DMS114 treated with DMSO at 0.1 percent for 48 hours (cell line): Measurements from ENCODE around the gene PLEKHD1.
A peak's percentile ranks its signal among the peaks of the same experiment; 100 is the strongest.
"Not testable (repeated sequence)": the region's sequence is repeated elsewhere in the genome, so short reads cannot be mapped to it uniquely, and the experiment has no call there.

ENCODE experiments used
- DNase-seq: peaks from one replicate; lab custom pipeline; 2025; ENCODE audit not compliant: unreplicated experiment; lab: John Stamatoyannopoulos, UW

The PLEKHD1 gene

DNA sequence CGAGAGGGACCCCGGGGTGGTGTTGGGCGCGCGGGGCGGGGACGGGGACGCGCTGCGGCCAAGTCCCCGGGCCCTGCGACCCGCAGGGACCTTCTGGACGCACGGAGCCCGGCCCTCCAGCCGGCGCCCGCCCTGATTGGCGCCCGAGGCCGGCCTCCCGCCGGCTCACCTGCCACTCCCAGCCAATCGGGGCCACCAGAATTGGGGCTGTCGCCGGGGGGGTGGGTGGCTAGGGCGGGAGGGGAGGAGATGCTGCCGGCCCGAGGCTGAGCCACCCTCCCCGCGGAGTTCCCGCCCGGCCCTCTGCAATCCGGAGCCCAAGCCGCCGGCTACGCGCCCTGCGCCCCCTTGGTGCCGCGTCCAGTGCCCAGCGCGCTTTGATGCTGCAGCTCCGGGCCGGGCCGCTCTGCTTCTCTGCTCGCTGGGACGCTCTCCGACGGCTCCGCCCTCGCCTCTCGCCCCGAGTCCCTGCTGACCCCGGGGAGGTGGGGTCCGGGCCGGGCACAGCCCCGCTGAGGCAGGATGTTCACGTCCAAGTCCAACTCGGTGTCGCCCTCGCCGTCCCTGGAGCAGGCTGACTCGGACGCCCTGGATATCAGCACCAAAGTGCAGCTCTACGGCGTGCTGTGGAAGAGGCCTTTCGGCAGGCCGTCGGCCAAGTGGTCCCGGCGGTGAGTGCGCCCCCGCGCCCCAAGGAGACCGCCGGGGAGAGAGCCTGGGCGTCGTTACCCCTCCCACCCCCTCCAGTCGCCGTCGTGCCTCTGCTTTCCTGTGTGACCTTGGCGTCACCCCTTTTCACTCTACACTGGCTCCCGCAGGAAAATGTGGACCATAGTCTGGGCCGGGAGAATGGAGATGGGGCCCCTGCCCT is at the start of gene PLEKHD1:
Gene PLEKHD1 (plus strand): TSS at position 285 of the 871 bp plus-strand sequence. CDS start 238 bp downstream, at position 523.
- DNase-seq: no peak

DNA sequence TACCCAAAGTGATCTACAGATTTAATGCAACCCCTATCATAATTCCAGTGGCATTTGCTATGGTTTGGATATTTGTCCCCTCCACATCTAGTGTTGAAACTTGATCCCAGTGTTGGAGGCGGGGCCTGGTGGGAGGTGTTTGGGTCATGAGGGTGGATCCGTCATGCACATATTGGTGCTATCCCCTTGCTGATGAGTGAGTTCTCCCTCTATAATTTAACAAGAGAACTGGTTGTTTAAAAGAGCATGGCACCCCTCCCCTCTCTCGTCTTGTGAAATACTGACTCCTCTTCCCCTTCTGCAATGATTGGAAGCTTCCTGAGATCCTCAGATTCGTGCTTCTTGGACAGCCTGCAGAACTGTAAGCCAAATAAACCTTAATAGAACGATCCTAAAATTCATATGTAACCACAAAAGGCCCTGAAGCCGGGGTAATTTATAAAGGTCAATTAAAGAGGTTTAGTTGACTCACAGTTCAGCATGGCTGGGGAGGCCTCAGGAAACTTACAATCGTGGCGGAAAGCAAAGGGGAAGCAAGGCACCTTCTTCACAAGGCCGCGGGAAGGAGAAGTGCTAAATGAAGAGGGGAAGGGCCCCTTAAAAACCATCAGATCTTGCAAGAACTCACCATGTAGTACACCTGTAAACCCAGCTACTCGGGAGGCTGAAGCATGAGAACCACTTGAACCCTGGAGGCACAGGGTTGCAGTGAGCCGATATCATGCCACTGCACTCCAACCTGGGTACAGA is 44.8 kb upstream of the PLEKHD1 start:
- DNase-seq: no peak

DNA sequence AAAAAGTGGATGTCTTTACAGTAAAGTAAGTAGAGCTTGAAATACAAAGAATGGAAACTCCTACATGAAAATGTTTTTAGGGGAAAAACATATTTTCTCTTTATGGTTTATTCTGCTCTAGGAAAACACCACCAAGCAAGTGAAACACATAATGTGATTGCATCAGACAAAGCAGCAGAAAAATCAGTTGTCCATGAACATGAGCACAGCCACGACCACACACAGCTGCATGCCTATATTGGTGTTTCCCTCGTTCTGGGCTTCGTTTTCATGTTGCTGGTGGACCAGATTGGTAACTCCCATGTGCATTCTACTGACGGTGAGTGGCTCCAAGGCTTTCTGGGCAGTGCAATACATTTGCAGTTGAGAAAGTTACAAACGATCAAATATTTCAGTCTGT is 42.6 kb upstream of the PLEKHD1 start:
- no peak for DNase-seq

DNA sequence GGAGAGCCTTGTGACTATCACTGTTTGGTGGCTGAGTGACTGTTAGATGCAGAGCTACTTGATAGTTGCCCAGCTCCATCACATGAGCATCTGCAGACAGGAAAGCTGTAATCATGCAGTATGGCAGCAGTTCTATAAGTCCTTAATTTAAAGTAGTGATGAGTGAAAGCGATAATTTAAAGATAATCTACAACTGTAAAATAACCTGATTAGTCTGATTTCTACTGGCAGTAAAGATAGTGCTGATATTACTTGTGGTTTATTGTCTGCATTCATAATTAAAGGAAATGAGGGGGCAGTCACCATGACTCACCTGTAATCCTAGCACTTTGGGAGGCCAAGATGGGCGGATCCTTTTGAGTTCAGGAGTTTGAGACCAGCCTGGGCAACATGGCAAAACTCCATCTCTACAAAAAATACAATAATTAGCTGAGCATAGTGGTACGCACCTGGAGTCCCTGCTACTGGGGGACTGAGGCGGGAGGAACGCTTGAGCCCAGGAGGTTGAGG is 41.2 kb upstream of the PLEKHD1 start:
- no peak for DNase-seq

DNA sequence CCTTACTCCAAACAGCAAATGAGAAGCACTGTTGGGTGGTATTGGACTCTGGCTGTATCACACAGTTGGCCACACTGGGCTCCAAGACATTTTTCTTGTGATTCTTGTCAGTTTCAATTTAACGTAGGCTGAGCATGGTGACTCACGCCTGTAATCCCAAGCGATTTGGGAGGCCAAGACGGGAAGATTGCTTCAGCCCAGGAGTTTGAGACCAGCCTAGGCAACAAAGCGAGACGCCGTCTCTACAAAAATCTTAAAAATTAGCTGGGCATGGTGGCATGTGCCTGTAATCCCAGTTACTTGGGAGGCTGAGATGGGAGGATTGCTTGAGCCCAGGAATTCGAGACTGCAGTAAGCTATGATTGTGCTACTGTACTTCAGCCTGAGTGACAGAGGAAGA is 35.3 kb upstream of the PLEKHD1 start:
- no peak for DNase-seq

DNA sequence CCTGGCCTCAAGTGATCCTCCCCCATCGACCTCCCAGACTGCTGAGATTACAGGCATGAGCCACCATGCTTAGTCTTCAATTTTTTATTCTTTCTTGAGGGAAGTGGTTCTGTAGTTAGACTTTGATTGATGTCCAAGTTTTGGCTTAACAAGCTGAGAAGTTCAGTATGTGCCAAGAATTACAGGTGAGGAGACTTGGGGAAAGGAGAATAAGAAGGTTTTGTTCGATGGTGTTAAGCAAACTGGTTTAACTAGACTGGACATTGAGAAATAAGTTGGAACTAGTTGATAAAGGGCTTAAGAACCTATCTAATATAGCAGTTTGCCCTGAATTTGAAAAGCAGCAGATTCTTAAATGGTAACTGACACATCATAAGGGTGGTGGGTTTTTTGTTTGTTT is 32.6 kb upstream of the PLEKHD1 start:
- DNase-seq: no peak

DNA sequence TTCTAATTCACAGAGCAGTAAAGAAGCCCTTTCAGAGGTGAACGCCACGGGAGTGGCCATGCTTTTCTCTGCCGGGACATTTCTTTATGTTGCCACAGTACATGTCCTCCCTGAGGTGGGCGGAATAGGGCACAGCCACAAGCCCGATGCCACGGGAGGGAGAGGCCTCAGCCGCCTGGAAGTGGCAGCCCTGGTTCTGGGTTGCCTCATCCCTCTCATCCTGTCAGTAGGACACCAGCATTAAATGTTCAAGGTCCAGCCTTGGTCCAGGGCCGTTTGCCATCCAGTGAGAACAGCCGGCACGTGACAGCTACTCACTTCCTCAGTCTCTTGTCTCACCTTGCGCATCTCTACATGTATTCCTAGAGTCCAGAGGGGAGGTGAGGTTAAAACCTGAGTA is 26.2 kb upstream of the PLEKHD1 start:
- no peak for DNase-seq

DNA sequence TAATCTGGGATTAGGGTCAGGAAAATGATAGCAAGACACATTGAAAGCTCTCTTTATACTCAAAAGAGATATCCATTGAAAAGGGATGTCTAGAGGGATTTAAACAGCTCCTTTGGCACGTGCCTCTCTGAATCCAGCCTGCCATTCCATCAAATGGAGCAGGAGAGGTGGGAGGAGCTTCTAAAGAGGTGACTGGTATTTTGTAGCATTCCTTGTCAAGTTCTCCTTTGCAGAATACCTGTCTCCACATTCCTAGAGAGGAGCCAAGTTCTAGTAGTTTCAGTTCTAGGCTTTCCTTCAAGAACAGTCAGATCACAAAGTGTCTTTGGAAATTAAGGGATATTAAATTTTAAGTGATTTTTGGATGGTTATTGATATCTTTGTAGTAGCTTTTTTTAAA is 25.4 kb upstream of the PLEKHD1 start:
- no peak for DNase-seq

DNA sequence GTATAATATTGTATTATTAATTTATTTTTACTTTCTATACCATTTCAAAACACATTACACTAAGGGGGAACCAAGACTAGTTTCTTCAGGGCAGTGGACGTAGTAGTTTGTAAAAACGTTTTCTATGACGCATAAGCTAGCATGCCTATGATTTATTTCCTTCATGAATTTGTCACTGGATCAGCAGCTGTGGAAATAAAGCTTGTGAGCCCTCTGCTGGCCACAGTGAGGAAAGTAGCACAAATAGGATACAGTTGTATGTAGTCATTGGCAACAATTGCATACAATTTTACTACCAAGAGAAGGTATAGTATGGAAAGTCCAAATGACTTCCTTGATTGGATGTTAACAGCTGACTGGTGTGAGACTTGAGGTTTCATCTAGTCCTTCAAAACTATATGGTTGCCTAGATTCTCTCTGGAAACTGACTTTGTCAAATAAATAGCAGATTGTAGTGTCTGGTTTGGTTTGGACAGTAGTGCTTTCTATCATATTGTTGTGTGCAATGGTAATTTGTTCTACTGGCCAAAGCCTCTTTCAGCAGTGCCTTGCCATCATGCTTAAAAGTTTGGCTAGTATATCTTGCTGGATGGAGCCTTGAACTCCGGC is 24.3 kb upstream of the PLEKHD1 start:
- DNase-seq: peak; percentile 55

DNA sequence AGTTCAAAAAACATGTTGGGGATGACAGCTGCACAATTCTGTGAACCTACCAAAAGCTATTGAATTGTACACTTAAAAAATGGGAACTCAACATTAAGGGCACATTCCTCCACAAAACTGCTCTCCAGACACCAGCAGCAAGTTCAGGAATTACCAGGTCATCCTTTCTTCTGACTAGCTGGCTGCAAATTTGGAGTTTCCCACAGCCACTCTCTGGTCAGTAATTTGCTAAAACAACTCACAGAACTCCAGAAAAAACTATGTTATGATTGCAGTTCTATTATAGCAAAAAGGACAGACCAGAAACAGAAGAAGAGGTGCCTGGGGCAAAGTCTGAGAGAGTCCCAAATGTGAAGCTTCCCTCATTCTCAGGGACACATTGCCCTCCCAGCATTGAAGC is 20.1 kb upstream of the PLEKHD1 start:
- DNase-seq: no peak

DNA sequence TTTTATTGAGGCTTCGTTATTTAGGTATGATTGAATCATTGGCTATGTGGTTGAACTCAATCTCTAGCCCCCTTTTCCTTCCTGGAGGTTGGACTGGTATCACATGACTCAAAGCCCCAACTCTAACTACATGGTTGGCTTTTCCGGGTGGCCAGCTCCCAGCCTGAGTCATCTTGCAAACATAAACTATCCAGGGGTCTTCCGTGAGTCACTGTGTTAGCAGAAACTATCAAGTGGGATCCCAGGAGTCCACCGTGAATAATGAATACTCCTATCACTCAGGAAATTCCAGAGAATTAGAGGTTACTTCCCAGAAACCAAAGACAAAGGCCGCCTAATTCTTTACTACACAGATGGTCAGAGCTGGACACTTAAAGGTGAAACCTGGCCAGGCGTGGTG is 19.7 kb upstream of the PLEKHD1 start:
- no peak for DNase-seq

DNA sequence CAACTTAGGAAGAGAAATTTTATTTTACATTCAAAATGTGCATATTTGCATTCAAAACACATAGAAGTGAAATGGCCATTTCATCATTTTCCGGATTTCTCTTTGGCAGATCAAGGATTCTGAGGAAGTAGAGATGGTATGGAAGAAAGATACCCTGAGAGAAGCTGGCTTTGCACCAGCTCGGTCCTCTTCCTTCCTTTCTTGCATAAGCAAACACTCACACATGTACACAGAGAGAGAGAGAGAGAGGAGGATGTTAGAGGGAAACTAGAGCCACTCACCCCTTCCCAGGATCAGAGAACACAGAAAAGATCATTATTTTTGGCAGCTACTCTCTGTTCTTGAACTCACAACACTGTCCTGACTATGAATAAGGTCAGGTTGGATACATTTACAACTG is 15.6 kb upstream of the PLEKHD1 start:
- DNase-seq: no peak

DNA sequence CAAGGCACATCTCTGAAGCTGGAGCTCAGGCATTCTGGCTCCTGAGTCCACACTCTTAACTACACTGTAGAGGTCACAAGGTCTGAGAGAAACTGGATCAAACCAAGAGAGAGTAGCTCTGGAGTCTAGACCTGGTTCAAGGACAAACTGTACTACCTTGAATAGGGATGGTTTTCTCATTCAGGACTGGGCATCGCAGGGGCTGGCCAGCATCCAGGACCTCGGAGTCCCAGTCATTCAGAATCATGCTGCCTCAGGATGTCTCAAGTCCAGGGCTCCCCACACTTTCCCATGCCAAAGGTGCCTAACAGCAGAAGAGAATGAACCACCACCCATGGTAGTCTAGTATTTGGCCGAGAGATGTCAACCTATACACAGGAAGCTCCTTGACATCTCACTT is 13.1 kb upstream of the PLEKHD1 start:
- no peak for DNase-seq

DNA sequence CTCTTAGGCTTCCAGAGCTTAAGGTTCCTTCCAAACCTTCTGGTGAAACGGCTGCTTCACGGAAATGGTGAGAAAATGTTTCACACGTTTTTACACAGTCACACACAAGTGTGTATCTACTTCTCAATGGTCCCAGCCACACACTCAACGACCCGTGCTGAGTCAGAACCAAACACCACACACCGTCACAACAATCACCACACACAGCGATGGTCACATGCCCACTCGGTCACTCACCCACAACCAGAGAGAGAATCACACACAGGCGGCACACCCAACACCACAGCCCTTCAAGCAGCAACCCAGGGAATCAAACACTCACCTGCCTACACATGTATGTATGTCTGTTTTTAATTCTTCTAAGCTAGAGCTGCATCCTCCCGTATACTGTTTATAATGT is 12.6 kb upstream of the PLEKHD1 start:
- DNase-seq: no peak

DNA sequence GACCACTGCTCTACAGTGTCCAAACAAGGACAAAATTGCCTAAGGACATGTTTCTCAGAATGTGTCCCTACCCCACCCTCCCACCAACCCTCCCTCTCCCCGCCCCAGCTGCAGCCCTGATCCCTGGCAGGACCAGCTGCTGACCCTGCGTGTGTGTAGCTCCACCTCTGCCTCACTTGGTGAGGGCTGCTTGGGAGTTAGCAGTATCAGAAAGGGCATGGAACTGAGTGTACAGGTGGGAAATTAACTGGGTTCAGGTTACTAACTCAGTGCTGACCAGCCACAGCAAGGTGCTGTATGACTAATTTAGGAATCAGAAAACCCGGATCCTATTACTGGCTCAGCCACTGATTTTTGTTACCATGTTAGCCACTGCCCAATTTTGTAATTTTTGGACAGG is 11.3 kb upstream of the PLEKHD1 start:
- no peak for DNase-seq

DNA sequence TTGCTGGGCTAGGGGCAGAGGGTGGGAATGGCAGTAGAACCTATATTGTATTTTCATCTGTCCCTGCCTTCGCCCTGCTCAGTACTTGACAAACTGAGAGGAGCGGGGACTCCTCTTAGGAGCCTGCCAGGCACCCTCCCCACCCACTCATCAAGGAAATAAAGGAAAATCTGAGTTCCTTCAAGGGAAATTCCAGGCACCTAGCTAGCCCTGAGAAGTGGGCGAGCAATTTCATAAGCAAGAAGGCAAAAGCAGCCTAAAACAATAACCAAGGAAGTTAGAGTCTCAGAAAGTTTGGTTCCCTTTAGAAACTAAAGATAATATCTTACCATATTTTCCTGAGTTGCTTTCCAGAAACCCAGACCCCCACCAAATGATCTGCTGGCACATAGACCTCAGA is 10.6 kb upstream of the PLEKHD1 start:
- no peak for DNase-seq

DNA sequence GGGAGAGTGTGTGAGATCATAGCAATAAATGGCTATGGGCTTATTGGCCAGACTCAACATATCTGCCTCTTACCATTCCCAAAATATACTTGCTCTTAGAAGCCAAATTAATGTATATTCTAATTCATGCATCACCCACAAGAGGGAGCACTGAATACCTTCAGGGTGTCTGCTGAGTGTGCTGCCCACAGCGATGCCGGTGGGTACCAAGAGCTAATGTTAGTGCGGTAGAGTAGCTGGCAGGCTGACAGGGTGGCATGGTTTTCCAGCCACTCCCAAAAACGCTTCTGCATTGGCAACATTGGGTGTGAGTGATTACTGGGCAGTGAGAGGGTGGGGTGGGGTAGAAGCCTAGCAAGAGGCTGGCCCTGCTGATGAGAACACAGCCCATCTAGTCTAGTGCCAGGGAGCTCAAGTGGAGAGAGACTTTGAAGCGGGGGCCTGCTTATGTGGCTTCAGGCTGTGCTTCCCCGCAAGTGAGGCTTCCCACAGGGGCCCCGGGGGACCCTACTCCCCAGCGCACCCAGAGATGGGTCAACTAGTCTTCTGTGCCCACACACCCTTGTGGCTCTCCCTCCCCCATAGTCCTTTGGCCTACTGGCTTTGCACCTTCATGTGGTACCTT is 9.2 kb upstream of the PLEKHD1 start:
- DNase-seq: peak; percentile 15

DNA sequence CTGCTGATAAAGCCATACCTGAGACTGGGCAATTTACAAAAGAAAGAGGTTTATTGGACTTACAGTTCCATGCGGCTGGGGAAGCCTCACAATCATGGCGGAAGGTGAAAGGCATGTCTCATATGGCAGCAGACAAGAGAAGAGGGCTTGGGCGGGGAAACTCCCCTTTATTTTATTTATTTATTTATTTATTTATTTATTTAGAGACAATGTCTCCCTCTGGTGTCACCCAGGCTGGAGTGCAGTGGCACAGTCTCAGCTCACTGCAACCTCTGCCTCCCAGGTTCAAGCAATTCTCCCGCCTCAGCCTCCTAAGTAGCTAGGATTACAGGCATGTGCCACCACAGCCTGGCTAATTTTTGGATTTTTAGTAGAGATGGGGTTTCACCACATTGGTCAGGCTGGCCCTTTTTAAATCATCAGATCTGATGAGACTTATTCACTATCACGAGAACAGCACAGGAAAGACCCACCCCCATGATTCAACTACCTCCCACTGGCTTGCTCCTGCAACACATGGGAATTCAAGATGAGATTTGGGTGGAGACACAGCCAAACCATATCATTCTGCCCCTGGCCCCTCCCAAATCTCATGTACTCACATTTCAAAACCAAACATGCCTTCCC is 7.6 kb upstream of the PLEKHD1 start:
- not testable (repeated sequence) for DNase-seq

DNA sequence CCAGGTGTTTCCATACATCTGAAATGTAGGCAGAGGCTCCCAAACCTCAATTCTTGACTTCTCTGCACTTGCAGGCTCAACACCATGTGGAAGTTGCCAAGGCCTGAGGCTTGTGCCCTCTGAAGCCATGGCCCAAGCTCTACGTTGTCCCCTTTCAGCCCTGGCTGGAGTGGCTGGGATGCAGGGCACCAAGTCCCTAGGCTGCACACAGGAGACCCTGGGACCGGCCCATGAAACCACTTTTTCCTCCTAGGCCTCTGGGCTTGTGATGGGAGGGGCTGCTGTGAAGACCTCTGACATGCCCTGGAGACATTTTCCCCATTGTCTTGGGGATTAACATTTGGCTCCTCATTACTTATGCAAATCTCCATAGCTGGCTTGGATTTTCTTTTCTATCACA is 6.5 kb upstream of the PLEKHD1 start:
- not testable (repeated sequence) for DNase-seq

DNA sequence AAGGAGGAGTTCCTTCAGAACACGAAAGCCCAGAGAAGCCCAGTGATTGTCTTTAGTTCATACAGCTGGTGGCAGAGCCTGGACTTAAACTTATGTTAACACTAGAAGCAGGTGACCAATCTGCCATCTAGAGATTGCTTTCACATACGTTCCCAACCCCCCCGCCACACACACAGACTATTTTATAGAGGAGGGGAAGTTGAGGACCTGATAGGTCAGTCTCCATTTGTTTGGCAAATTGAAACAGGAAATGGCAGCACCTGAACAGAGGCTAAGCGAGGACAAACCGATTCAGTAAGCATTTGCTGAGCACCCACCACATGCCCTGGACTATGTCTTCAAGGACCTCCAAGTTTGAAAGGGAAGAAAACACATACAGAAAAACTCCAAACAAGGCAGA is 4.8 kb upstream of the PLEKHD1 start:
- DNase-seq: no peak

DNA sequence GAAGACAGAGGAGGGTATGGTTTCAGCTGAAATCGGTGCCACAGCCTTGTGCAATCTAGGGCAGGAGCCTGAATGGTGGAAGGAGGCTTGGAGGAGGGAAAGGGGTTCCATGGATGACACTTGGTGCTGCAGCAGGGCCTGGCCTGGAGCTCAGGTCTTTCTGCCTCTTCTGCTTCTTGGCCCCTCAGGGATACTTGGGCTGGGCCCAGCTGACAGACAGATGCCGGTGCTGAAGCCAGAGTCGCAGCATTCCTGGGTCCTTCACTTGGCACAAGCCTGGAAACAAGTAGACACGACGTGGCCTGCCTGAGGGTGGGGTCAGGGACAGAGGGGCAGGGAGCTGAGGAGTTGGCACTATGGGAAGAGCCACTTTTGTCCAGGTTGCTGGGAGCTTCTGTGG is 4.4 kb upstream of the PLEKHD1 start:
- DNase-seq: no peak
